Lower lobe of right lung (tissue), 2 donors: Measurements from ENCODE around the gene CREBBP. TPM values are rescaled to one million over a fixed set of nuclear protein-coding genes. Genes with fewer than 3 reads are reported as not detected.

Experiments
- ATAC-seq, 2 donors: fragments of 200-7000 bp; cut with Tn5 transposase; one replicate each; pipeline ENCODE4 v1.9.1; 2020 to 2022; ENCODE audit warnings: mild to moderate bottlenecking in 2 of 2, moderate library complexity in 2 of 2
- DNase-seq: peaks from one replicate; pipeline ENCODE4 v3.0.0-alpha.2; 2020
- H3K27ac ChIP-seq: fragments of 200-600 bp; one replicate; pipeline ENCODE4 v1.8.0; 2022
- H3K27me3 ChIP-seq: fragments of 200-600 bp; one replicate; pipeline ENCODE4 v1.8.0; 2022; ENCODE audit warnings: low read depth
- H3K36me3 ChIP-seq: fragments of 200-600 bp; one replicate; pipeline ENCODE4 v1.8.0; 2022; ENCODE audit warnings: mild to moderate bottlenecking
- H3K4me1 ChIP-seq: fragments of 200-600 bp; one replicate; pipeline ENCODE4 v1.8.0; 2022
- H3K4me3 ChIP-seq: fragments of 200-600 bp; one replicate; pipeline ENCODE4 v1.8.0; 2022; ENCODE audit warnings: mild to moderate bottlenecking
- H3K9me3 ChIP-seq: fragments of 200-600 bp; one replicate; pipeline ENCODE4 v1.8.0; 2022
- CTCF ChIP-seq: fragments of 200-600 bp; IDR thresholded peaks from one replicate; pipeline ENCODE4 v1.8.0; 2022; ENCODE audit warnings: antibody characterized with exemption, mild to moderate bottlenecking
- intact Hi-C: fragments of 100-400 bp; cut with DNase I; formaldehyde crosslinking; loops from one replicate; pipeline ENCODE4 v1.11.0; 2022
- total RNA-seq: library from RNA; stranded (reverse); fragmentation: NEBNext Ultra II Directional; extraction: Animal tissue kit (Norgen Biotek cat#: 25700); gene quantifications from one replicate; pipeline ENCODE4 v1.2.1, GENCODE V29; 2021
- donor health status: DM: no; HTN: yes; CAD: no; lungs with severe emphysema.

Gene CREBBP
- total RNA-seq, 1 donor from 2014 or later: 78.3 TPM

GRCh38 chr16:3681206-3681605 is 199.3 kb downstream of the CREBBP start:
- H3K36me3 ChIP-seq: peaks cover 81% of the 10 kb centered on the region
- DNase-seq (no peak), ATAC-seq (no peak)
- no peak overlapping the region for H3K27ac ChIP-seq
- no peak for TF ChIP-seq CTCF
- no peaks in the 10 kb centered on the region for H3K9me3 ChIP-seq
- H3K4me1 ChIP-seq: no peaks in the 10 kb centered on the region
- intact Hi-C loops: no loop called here
- no peaks in the 10 kb centered on the region for H3K27me3 ChIP-seq
- H3K4me3 ChIP-seq: no peak overlapping the region

GRCh38 chr16:3677994-3678393 is 202.5 kb downstream of the CREBBP start:
- ATAC-seq (no peak), DNase-seq (no peak)
- no peaks in the 10 kb centered on the region for H3K4me1 ChIP-seq
- H3K36me3 ChIP-seq: peaks cover 82% of the 10 kb centered on the region
- no peak for TF ChIP-seq CTCF
- H3K27ac ChIP-seq: no peak overlapping the region
- H3K27me3 ChIP-seq: no peaks in the 10 kb centered on the region
- no peaks in the 10 kb centered on the region for H3K9me3 ChIP-seq
- intact Hi-C loops: no loop called here
- H3K4me3 ChIP-seq: no peak overlapping the region

GRCh38 chr16:3675601-3676130 is 204.8 kb downstream of the CREBBP start:
- no peaks in the 10 kb centered on the region for H3K9me3 ChIP-seq
- TF ChIP-seq CTCF: no peak
- H3K36me3 ChIP-seq: peaks cover 83% of the 10 kb centered on the region
- ATAC-seq: no peak
- H3K4me1 ChIP-seq: no peaks in the 10 kb centered on the region
- H3K4me3 ChIP-seq: no peak overlapping the region
- no peak overlapping the region for H3K27ac ChIP-seq
- no peaks in the 10 kb centered on the region for H3K27me3 ChIP-seq
- intact Hi-C loops: no loop called here
- DNase-seq: no peak

Other genes starting within 250 kb of the CREBBP start
- 14.3 TPM for gene DNASE1, start 226.0 kb downstream of the CREBBP start, total RNA-seq
- 51.8 TPM for gene TRAP1, start 163.2 kb downstream of the CREBBP start, total RNA-seq
- gene ADCY9, start 235.7 kb upstream of the CREBBP start, total RNA-seq: 43.2 TPM